Posterior vena cava (tissue), 2 donors: Measurements from ENCODE around the gene MAP2K2. TPM values are rescaled to one million over a fixed set of nuclear protein-coding genes. Genes with fewer than 3 reads are reported as not detected.

Experiments used
- DNase-seq: peaks from one replicate; pipeline ENCODE4 v3.0.0-alpha.2; 2020; ENCODE audit warnings: low spot score
- intact Hi-C, 2 donors: fragments of 100-400 bp; cut with DNase I; formaldehyde crosslinking; loops; one replicate each; pipeline versions ENCODE4 v1.14.1 to v1.14.2; 2022 to 2023
- total RNA-seq, 2 donors: library from RNA; stranded (reverse); fragmentation: NEBNext Ultra II Directional; extraction: Animal tissue kit (Norgen Biotek cat#: 25700); gene quantifications; one replicate each; pipeline ENCODE4 v1.2.1, GENCODE V29; 2021
- donor health status: DM: yes; HTN: yes; CAD: no.
- donor health status: DM: yes; HTN: yes; CAD: no.

Gene MAP2K2
- total RNA-seq, 2 donors from 2014 or later, result 82.8 to 88.4 TPM

- DNase-seq, result no peak
- intact Hi-C loops, result no loop called here
These were observed 20.9 kb downstream of the MAP2K2 start for GRCh38 chr19:4103080-4103433.

DNA sequence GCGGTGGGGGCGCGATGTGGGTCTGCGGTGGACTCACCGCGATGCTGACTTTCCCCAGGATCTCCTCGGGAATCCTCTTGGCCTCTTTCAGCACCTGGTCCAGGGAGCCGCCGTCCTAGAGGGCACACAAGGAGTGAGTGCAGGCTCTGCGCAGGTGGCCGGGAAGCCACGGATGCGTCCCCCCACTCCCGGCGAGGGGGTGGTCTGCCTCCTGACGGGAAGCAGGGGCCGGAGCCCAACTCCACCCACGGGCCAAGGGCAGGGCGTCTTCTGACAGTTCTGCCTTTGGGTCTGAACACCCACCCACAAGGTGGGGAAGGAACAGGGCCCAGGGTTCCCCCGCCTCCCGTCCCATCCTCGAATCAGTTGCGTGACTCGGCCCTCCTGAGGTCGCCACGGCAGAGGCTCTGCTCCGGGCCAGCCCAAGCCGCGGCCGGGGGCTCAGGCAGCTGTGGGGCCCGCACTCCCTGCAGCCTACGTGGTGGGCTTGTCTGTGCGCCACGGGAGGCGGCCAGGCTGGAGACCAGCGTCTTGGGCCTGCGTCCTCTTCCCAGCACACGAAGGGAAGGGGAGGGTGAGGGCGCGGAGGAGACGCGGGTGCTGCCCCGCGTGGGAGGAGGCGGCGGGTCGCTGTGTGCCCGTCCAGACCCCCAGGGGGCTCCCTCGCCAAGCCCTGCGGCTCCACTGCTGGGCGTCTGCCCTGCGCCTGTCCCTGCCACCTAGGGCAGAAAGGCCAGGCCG is 21.4 kb downstream of the MAP2K2 start:
- intact Hi-C loops, result no loop called here
- DNase-seq, result no peak

- DNase-seq, result no peak
- intact Hi-C loops, result no loop called here
These were observed 22.5 kb downstream of the MAP2K2 start for GRCh38 chr19:4101496-4101770.

GRCh38 chr19:4100647-4101495 is 23.1 kb downstream of the MAP2K2 start:
- DNase-seq, result no peak
- intact Hi-C loops, result no loop called here

- intact Hi-C loops, result no loop called here
- DNase-seq, result no peak
These were observed 24.7 kb downstream of the MAP2K2 start for GRCh38 chr19:4099041-4099764.

GRCh38 chr19:4098493-4098892 is 25.4 kb downstream of the MAP2K2 start:
- no peak for DNase-seq
- intact Hi-C loops, result no loop called here

GRCh38 chr19:4097501-4097900 is 26.4 kb downstream of the MAP2K2 start:
- intact Hi-C loops, result no loop called here
- peak; percentile 86 for DNase-seq

GRCh38 chr19:4096049-4096892 is 27.7 kb downstream of the MAP2K2 start:
- intact Hi-C loops, result no loop called here
- DNase-seq, result no peak

DNA sequence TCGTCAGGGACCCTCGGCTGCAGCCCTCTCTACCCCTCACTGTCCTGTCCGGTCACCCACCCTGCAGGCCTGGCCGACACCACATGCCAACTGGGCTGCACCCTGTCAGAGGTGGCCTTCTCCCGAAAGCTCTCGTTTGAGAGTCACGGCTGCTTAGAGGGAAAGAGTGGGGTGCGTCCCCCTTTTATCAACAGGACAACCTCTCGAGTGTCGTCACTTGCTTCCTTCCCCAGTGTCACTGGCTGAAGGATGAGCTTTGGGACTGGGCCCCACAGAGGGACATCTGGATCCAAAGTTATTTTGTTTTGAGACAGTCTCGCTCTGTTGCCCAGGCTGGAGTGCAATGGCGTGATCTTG is 28.5 kb downstream of the MAP2K2 start:
- intact Hi-C loops, result no loop called here
- DNase-seq, result no peak

- intact Hi-C loops, result no loop called here
- DNase-seq, result no peak
These were observed 29.0 kb downstream of the MAP2K2 start for GRCh38 chr19:4094761-4095487.

- intact Hi-C loops, result no loop called here
- DNase-seq, result no peak
These were observed 29.6 kb downstream of the MAP2K2 start for GRCh38 chr19:4094291-4094690.

DNA sequence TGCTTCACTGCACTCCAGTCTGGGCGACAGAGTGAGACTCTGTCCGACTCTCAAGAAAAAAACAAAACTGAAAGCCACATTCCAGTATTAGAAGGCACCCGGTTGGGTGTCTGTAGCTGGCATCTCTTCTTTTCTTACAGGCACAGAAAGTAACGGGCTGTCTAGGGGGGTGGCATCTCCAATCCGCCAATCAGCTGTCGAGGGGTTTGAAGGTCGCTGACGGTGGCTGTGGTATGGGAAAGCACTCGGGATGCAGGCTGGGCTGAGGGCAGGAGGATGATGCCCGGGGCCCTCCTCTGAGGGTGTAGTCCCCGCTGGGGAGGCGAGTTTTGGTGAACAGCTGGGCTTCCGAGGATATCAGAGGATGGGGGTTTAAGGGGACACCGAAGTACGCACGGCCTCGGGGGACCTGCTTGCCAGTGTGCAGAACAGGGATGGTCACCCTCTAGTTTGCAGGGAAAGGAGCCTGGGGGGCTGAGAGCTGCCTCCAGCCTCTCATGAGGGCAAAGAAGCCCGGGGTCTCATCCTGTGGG is 30.2 kb downstream of the MAP2K2 start:
- intact Hi-C loops, result no loop called here
- DNase-seq, result no peak

- no peak for DNase-seq
- intact Hi-C loops, result no loop called here
These were observed 33.3 kb downstream of the MAP2K2 start for GRCh38 chr19:4090356-4091220.

- intact Hi-C loops, result no loop called here
- DNase-seq, result no peak
These were observed 34.0 kb downstream of the MAP2K2 start for GRCh38 chr19:4089946-4090345.

- DNase-seq, result no peak
- intact Hi-C loops, result no loop called here
These were observed 34.5 kb downstream of the MAP2K2 start for GRCh38 chr19:4089400-4089908.

DNA sequence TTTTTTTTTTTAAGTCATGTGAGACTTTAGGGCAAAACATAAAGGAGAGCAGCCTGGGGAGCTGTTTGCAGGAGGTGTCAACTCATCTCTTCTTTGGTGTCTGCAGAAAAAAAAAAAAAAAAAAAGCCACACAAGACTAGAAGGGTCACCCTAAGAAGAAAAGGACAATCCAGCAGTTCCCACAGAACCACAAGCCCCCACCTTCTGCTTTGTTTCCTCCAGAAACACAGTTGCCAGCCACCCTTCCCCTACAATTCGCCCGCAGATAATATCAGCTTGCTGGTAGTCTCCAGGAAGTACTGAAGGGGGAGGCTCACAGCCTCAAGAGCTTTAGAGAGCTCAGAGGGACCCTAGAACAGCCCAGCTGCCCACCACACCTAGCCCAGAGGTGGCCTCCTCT is 34.9 kb downstream of the MAP2K2 start:
- intact Hi-C loops, result no loop called here
- no peak for DNase-seq

- intact Hi-C loops, result no loop called here
- no peak for DNase-seq
These were observed 35.9 kb downstream of the MAP2K2 start for GRCh38 chr19:4087787-4088679.
